ENCODE measurements around the gene RNF32.
"Not testable (repeated sequence)": the region's sequence is repeated elsewhere in the genome, so short reads cannot be mapped to it uniquely, and the experiment has no call there.

RNF32 gene

DNA sequence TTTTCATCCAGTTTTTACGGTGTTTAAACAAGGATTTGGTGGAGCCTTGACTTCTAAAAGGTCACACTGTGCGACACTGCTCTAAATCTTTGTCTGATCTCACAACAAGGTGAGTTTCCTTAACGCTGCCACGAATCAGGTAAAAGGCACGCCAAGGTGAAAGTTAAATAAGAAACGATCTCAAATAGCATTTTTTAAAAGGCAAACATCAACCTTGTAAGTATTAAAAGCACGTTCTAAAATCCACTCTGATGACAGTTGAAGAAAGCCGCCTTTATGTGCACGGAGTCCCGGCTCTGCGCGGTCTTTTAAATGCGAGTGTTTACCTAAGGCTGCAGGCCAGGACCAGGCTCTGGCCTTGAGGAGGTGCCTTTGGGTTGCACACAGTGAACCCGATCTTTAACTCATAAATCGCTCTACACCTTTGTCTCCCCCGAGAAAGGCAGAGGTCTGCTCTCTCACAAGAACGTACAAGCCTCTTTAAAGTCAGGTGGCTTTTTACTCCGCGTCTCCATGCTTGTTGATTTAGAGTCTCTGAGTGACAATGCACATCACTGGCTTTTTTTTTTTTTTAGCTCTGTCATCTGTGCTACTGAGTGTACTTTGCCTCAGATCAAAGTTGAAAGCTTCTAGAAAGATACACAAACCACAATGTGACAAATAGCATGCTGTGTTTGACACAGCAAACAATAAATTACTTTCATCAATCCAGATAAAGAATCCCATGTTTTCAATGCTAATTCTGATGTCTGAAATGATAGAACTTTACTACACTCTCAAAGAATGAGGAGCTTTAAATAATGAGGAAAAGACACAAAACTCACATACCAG is 25.9 kb upstream of the RNF32 start:
- no peak for DNase-seq

GRCh38 chr7:156616269-156617202 is 24.0 kb upstream of the RNF32 start:
- no peak for DNase-seq

GRCh38 chr7:156617215-156617614 is 23.4 kb upstream of the RNF32 start:
- DNase-seq = no peak

- no peak for DNase-seq
These were observed 22.3 kb upstream of the RNF32 start for GRCh38 chr7:156618078-156618779.

DNA sequence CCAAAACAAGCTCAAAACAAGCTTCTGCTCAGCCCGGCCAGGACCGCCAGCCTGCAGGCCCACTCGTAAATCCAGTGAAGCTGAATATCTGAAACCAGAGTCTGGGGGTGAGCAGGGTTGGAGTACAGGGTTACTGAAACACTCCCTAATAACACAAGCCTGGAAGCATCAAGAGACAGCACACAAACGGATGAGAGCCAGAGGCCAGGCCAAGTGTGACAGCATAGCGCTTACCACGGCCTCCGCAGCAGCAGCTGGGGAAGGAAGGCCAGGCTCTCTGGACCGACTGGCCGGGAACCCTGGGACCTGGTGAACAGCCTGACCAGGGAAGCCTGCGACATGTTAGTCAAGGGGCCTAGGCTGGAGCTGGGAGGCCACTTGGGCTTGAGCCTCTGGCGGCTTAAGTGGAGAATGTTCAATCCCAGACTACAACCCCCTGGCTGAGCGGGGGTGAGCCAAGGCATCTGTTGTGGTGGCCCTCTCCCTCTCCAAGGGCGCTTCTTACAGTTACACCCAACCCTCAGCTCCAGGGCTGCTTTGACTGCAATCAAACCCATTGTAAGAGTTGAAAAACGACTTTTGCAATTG is 21.7 kb upstream of the RNF32 start:
- no peak for DNase-seq

DNA sequence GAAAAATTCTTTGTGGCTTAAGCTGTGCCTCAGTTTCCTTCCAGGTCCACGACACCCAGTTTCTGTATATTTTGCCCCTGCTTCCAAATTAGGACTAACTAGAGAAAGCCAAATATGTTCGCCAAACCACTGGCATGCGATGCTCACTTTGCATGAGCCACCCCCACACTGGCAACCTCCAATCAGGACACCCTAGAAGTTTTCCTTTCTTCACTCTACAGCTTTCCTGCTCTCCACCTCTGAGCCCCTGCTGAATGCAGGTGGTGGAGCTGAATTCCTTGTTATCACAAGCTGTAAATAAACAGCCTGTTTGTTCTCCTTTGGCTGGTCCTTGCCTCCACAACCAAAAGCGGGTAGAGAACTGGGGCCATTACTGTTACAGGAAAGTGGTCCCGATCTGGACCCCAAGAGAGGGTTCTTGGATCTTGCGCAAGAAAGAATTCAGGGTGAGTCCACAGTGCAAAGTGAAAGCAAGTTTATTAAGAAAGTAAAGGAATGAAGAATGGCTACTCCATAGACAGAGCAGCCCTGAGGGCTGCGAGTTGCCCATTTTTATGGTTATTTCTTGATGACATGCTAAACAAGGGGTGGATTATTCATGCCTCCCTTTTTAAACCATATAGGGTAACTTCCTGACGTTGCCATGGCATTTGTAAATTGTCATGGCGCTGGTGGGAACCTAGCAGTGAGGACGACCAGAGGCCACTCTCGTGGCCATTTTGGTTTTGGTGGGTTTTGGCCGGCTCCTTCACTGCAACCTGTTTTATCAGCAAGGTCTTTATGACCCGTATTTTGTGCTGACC is 20.9 kb upstream of the RNF32 start:
- DNase-seq = not testable (repeated sequence)

DNA sequence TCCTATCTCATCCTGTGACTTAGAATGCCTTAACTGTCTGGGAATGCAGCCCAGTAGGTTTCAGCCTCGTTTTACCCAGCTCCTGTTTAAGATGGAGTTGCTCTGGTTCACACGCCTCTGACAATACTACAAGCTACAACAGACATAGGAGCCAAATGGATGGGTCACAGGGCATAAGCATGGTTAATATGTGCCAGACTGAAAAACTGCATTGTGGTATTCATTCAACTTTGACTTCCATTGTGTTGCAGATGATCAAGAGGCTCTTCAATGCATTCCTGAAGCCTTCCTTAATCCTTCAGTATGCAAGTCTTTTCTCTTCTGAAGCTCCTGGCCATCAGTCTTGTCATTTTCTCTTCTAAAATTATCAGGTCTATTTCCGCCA is 20.3 kb upstream of the RNF32 start:
- DNase-seq = no peak

GRCh38 chr7:156621652-156622051 is 18.9 kb upstream of the RNF32 start:
- no peak for DNase-seq

- no peak for DNase-seq
These were observed 15.0 kb upstream of the RNF32 start for GRCh38 chr7:156625580-156625979.

GRCh38 chr7:156626220-156626895 is 14.2 kb upstream of the RNF32 start:
- DNase-seq = no peak

GRCh38 chr7:156628562-156628961 is 12.0 kb upstream of the RNF32 start:
- DNase-seq = no peak

DNA sequence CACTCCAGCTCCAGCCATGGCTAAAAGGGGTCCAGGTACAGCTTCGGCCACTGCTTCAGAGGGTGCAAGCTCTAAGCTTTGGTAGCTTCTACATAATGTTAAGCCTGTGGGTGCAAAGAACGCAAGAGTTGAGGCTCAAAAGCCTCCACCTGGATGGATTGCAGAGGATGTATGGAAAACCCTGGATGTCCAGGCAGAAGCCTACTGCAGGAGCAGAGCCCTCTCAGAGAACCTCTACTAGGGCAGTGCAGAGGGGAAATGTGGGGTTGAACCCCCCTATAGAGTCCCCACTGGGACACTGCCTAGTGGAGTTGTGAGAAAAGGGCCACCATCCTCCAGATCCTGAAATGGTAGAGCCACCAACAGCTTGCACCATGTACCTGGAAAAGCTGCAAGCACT is 10.7 kb upstream of the RNF32 start:
- no peak for DNase-seq

DNA sequence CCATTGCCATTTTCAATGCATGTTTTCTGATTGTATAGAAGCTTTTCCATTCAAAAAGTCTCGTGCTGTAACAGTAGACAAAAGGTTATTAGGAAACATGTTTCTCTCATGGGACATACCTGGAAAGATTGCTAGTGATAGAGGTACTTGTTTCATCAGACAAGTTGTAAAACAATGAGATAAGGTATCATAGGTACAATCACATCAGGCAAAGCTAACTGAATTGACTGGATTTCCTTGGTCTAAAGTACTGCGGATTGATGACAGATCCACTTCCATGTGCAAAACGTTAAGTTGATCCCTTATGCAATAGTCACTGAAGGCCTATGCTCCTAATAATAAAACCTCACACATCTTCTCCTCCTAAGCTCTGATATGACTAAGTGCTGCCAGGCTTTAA is 6.5 kb upstream of the RNF32 start:
- no peak for DNase-seq

GRCh38 chr7:156635529-156636385 is 4.8 kb upstream of the RNF32 start:
- no peak for DNase-seq

DNA sequence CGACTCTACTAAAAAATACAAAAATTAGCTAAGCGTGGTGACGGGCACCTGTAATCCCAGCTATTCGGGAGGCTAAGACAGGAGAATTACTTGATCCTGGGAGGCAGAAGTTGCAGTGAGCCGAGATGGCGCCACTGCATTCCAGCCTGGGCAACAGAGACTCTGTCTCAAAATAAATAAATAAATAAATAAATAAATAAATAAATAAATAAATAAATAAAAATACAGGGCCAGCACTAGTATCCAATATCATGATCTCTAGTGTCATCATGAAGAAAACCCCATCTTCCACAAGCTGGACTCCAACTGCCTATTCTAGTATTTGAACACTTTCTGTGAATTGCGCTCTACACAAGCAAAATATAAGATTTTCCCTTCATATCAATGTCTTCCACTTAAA is 3.5 kb upstream of the RNF32 start:
- DNase-seq = not testable (repeated sequence)

- DNase-seq = no peak
These were observed 2.0 kb upstream of the RNF32 start for GRCh38 chr7:156638443-156639077.

GRCh38 chr7:156639426-156640256 is 933 bp upstream of the RNF32 start:
- no peak for DNase-seq

DNA sequence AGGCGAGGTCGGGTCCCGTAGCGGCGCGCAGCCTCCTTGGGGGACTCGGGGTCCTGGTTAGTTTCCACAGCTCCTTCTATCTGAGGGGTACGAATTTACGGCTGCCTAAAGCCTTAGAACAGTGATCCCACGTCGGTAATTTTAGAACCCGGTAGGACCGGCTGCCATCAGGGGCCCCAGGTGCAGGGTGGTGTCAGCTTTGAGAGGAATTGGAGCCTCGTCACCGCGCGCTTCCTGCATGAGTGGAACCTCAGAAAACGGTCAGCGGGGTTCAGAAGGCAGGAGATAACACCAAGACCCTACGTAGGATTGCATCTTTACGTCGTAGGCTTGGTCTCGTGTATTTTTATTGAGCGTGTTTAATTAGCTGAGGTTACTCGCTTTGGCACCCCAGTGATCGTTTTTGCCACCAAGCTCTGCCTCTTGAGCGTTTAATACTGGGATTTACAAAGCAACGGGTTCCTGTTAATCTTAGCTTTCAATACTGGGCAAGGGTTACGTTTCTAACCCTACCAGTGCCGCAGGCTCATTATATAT is 443 bp downstream of the RNF32 start:
- DNase-seq = peak; percentile 41 to 43
